ENCODE data around the gene JAM2. TPM values are rescaled to one million over a fixed set of nuclear protein-coding genes. Genes with fewer than 3 reads are reported as not detected.

JAM2 gene, protein sequence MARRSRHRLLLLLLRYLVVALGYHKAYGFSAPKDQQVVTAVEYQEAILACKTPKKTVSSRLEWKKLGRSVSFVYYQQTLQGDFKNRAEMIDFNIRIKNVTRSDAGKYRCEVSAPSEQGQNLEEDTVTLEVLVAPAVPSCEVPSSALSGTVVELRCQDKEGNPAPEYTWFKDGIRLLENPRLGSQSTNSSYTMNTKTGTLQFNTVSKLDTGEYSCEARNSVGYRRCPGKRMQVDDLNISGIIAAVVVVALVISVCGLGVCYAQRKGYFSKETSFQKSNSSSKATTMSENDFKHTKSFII
- total RNA-seq = 3.3 and 6.9 TPM in 2 replicates

DNA sequence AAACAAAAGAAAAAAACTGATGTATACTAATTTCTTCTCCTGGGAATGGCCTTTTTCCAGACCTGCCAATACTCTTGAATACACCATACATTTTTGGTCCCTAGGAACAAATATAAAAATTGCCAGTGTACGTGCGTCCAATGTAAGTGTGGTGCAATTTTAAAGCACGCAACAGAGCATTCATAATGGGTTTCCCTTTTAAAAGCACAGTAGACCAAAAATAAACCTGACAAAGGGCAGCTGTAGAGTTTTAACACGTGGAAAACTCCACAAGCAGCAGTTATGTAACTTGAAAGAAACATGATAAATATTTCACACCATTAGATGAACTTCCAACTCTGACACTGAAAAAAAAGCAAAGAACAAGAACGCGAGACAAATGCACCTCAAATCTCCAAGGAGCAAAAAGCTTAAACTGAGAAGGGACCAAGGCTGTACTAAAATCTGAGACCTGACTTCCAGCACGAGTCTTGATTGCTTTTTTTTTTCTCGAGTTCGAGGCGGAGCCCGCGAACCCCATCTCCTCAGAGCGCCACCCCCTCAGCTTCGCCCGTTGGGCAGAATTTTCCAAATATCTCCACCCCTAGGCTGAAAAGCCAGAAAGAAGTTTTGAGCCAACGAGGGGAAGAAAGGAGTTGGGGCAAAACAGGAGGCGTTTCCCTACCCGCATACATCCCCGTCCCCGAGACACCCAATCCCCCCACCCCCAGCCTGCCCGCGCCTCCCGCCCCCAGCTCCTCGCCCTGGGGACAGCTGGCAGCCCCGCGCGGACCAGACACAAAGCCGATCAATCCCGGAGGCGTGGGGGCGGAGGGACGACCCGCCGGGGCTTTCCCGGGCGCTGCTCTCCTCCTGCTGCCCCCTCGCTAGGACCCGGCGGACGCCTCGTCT, at the start of gene JAM2:
JAM2 (plus strand) TSS at position 599 of the 891 bp plus-strand sequence. CDS start 564 bp downstream, outside the sequence.

DNA sequence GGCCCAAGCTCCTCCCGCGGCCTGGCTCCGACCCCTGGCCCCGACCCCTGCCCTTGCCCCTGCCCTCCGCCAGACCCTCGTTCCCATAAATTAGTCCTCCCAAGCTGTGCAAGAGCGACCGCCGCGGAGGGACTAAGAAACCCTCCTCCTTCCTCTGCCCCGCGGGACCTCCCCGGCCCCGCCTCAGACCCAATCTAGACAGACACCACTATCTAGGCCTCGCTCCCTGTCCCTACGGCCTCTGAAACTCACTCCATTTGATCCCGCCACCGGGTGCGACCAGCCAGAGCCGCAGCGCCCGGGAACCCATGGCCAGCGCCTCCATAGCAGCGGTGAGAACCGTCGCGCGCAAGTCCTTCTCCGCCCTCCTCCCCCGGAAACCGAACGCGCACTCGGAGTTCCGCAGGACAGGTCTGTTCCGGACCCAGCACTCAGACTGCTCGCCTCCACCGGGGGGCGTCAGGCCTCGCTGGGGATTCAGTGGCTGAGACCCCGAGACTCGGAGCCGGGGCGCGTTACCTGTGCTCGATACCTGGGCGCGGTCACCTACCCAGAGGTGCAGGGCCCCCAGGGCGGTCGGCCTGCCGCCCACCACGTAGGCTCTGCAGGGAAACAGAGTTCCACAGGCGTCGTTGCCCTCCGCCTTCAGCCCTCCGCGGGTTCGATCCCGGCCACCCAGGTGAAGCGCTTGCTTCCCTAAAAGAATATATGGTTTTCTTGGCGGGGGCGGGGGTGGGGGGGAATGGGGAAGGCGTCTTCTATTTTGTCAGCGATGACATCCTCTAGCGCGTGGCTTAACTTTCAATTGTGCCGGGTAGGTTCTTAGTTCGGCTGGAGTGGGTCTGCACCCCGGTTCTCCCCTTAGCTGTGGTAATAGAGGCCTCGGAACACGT, 31.7 kb upstream of the JAM2 start, which contains the start of gene MRPL39:
MRPL39 (minus strand) TSS at position 331 of the 893 bp plus-strand sequence; CDS start at position 325, 6 bp downstream.

DNA sequence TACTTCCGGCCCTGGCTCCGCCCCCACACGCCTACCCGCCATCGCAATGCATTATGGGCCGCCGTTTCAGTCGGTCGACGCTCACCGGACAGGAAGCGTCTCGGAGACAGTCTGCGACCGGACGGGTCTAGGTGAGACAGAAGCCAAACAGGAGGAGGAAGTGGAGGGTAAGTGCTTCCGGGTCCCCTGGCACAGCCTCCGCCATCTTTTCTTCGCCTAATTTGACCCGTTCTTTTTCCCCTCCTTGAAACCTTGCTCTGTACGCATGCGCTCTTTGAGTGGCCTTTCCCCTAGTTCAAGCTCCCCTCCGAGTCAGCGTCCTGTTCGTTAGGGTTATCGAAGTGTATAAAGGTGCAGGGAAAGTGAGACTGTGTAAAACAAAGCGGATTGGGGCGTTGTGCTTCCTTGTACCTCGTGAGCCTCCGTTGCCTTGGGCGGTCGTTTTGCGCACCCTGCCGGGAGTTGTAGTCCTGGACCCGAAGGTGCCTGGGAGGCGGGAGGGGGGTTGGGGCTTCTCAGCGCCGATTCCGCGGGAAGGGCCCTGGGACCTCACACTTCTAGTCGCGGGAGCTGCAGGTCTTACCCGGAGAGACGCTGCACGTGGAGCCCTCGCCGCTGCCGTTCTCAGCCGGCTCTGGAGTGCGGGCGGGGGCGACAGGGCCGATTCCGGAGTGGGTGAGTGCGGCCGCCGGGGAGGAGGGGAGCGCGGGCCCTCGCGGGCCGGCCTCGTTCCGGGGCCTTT, 96.0 kb downstream of the JAM2 start, which contains the start of the genes ATP5PF and GABPA:
ATP5PF (minus strand) TSS at position 1 of the 742 bp plus-strand sequence. CDS start 5,110 bp downstream, outside the sequence.
GABPA (plus strand) TSS at position 69 of the 742 bp plus-strand sequence. CDS start 6,627 bp downstream, outside the sequence.

Other genes with a start within 250 kb of the JAM2 start
- 22.3 and 26.8 TPM in 2 replicates for gene MRPL39, start 31.8 kb upstream of the JAM2 start, total RNA-seq
- 37.1 and 52.0 TPM in 2 replicates for gene ATP5PF, start 95.6 kb downstream of the JAM2 start, total RNA-seq
- gene GABPA, start 95.7 kb downstream of the JAM2 start, total RNA-seq = 23.3 and 30.8 TPM in 2 replicates

Measured in smooth muscle cell of the pulmonary artery (primary cell).